GM19099 (cell line): Measurements from ENCODE around the gene CARD11.

Source experiments
- POLR2A ChIP-seq: IDR thresholded peaks from 3 replicates; pipeline ENCODE4 v1.6.1; 2011; ENCODE audit warnings: low read depth; ENCODE audit not compliant: insufficient read length; ENCODE audit errors: extremely low read depth

Gene CARD11

GRCh38 chr7:2968616-2969397 lies 74.9 kb downstream of the CARD11 start:
- no peak for TF ChIP-seq POLR2A

GRCh38 chr7:2968176-2968575 lies 75.5 kb downstream of the CARD11 start:
- no peak for TF ChIP-seq POLR2A

GRCh38 chr7:2967705-2968104 lies 76.0 kb downstream of the CARD11 start:
- TF ChIP-seq POLR2A = no peak

GRCh38 chr7:2967253-2967652 lies 76.4 kb downstream of the CARD11 start:
- TF ChIP-seq POLR2A = no peak

DNA sequence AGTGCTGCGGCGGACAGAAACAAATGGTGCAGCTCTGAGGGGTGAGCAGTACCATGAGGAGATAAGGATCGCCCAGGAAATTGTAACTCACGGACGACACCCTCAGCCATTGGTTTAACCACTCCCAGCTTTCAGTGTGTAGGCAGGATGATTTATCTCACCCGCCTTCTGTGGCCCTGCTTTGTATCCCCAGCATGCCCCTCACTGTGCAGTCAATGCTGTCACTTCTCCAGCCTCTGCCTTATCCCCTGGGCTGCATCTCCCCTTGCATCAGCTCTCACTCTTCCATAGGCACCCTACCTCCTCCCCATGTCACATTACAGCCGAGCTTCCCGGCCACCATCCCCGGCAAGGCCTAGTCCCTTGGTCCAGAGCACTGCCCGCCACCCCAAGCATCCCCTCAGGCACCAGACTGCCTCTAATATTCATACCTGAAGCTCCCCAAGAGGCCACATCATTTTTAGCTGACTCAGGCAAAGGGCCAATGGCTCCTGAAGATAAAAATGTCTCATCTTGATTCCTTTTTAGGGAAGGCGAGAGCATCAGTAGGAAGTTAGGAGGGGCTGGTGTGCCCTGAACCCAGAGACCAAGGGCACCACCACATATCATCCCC lies 77.1 kb downstream of the CARD11 start:
- TF ChIP-seq POLR2A = no peak

DNA sequence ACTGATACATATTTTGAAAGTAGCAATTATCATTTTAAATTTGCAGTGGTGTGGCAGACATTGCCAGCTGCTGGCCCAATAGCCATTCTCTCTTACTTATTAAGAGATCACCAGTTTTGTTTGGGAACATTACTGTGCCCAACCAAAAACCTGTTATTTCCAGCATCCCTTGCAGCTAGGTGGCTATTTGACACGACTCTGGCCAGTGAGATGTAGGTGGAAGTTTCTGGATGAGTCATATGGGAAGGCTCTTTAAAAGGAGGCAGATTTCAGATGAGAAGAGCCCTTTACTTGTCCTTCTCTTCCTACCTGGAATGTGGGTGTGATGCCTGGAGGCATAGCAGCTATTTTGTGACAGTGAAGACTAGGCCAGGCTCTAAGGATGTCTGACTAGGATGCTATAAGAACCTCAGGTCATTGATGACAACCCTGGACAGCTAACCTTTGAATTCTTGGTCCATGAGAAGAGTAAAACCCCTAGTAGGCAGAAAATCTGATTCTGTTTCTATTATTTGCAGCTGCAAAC lies 77.9 kb downstream of the CARD11 start:
- no peak for TF ChIP-seq POLR2A

GRCh38 chr7:2965301-2965700 lies 78.4 kb downstream of the CARD11 start:
- no peak for TF ChIP-seq POLR2A

DNA sequence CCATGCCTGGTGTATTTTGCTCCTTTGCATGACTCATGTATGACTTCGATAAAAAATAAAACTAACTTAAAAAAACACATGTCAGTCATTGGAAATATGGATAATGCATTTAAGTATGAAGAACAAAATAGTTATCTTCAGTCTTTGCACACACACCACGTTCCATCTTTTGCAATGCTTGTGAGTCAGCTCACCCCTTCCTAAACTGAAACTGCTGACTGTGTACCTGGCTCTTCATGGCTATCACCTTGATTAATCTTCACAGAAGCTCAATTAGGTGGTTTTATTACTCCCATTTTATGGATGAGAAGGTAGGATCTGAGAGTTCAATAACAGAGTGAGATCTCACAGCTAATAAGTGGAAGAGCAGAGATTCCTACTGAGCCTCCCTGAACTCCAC lies 79.5 kb downstream of the CARD11 start:
- no peak for TF ChIP-seq POLR2A

DNA sequence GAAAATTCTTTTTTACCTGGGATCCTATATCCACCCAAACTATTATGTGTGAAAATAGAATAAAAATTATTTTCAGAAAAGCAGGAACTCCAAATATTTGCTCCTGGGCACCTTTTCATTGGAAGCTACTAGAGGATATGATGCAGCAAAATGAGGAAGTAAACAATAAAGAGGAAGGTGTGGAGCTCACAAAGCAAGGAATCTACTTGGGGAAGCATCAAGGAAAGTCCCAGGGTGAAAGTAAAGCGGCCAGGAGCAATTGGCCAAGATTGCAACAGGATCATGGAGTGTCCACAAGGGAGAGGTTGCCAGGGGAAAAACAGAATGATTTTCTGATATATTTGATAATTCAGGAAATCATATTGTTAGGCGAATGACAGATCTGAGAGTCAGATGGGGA lies 80.8 kb downstream of the CARD11 start:
- TF ChIP-seq POLR2A = no peak

DNA sequence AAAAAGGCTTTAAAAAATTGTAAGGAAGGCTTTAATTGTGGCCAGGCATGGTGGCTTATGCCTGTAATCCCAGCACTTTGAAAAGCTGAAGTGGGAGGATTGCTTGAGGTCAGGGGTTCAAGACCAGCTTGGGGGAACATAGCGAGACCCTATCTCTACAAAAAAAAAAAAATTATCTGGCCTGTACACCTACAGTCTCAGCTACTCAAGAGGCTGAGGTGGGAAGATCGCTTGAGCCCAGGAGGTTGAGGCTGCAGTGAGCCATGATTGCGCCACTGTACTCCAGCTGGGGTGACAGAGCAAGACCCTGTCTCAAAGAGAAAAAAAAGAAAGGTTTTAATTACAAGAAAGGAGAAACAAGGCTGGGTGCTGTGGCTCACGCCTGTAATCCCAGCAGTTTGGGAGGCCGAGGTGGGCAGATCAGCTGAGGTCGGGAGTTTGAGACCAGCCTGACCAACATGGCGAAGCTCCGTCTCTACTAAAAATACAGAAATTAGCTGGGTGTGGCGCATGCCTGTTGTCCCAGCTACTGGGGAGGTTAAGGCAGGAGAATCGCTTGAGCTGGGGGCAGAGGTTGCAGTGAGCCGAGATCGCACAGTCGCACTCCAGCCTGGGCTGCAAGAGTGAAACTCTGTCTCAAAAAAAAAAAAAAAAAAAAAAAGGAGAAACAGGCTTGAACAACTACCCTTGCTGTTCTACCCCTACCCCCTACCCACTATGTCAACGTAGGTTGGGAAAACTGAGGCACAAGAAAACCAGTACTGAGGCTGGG lies 83.7 kb downstream of the CARD11 start:
- no peak for TF ChIP-seq POLR2A

DNA sequence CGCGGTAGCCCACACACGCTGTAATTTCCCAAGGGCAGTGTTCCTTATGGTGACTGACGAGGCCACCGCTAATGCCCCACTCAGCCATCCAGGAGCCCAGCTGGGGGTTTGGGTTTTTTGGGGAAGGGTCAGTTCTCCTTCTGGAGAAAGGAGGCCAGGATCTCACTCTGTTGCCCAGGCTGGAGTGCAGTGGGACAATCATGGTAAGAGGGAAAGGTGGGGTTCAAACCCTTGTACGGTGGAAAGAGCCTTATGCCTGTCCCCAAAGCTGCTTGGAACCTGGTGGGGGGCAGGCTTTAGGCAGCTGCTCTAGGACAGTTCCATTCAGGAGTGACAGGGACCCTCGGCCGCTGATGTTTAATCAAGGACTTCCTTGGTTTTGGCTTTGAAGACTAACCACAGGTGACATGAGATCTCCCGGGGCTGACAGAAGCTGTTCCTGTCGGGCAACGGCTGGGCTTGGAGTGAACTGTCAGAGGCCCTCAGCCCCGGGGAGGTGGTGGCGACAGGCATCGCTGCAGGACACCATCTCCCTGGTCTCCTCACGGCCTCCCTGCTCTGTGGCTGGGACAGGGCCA lies 84.5 kb downstream of the CARD11 start:
- no peak for TF ChIP-seq POLR2A

- no peak for TF ChIP-seq POLR2A
Measured at GRCh38 chr7:2958416-2959102, 85.1 kb downstream of the CARD11 start.

DNA sequence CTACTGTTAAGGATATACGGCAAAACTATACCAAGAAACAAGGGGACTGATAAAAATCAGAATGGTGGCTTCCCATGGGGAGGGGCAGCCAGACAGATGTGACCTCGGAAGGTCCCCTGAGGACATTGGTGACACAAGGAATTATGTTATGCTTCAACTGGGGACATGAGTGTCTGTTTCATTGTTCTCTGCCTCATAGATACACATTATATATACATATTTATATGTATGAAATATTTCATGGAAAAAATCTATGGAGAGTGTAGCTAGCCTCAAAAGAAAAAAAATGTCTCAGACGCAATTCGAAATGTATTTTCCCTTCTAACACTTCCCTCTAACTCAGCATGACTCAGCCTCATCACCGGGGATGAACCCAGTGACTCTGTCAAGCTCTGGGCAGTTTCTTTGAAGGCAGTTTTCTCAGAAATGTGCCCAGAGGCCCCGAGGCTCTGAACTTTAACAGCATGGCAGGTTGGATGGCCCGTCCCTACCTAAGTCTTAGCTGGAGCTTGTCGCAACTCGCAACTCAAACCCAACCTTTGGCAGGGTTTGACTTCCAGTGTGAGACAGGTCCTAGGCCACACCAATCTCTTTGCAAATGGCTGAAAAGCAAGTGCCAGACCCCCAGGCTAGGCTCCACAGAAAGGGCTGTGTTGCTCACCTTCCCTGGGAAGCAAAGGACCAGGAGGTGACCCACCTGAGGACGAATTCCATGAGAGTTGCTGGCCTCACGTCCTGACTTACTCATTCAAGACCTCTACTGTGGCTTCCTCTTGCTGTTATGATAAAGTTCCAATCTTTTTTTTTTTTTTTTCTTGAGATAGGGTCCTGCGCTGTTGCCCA lies 86.9 kb downstream of the CARD11 start:
- no peak for TF ChIP-seq POLR2A

- TF ChIP-seq POLR2A = no peak
Measured at GRCh38 chr7:2956076-2956475, 87.6 kb downstream of the CARD11 start.
